ENCODE results near the gene METTL23. TPM values are rescaled to one million over a fixed set of nuclear protein-coding genes. Genes with fewer than 3 reads are reported as not detected.
"Not testable (repeated sequence)": the region's sequence is repeated elsewhere in the genome, so short reads cannot be mapped to it uniquely, and the experiment has no call there.

The METTL23 gene
- total RNA-seq, 2 experiments from 2014 or later: 33.0 to 35.7 TPM

DNA sequence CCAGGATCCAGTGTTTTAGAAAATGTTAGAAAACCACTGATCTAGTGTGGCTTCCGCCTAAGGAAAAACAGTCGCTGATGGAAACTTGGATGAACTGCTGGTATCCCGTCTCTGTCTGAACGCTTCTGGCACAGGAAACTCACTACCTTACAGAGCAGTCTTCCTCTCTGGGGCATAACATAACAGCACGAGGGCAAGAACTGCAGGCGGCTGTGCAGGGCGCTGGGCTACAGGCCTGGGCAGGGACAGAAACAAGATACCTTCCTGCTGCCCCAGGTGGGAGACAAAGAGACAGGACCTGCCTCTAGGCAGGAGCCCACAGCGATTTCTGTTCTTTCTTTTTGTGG lies 26.4 kb upstream of the METTL23 start:
- ChIA-PET POLR2A (no interaction called here), CTCF (no interaction called here)
- Mint-ChIP-seq H3K27me3 (no peaks in the 10 kb centered on the region), H3K4me1 (peaks cover 27% of the 10 kb centered on the region), H3K9me3 (no peaks in the 10 kb centered on the region), H3K36me3 (ENCODE audit: low read depth) (no peaks in the 10 kb centered on the region), H3K4me3 (no peak overlapping the region), H3K27ac (no peak overlapping the region)
- DNase-seq: no peak

GRCh38 chr17:76700617-76701470 lies 25.8 kb upstream of the METTL23 start:
- CTCF ChIA-PET: no interaction called here
- H3K9me3 Mint-ChIP-seq: no peaks in the 10 kb centered on the region
- POLR2A ChIA-PET: no interaction called here
- H3K4me3 Mint-ChIP-seq: no peak overlapping the region
- peaks cover 21% of the 10 kb centered on the region for H3K4me1 Mint-ChIP-seq
- DNase-seq: no peak
- no peak overlapping the region for H3K27ac Mint-ChIP-seq
- no peaks in the 10 kb centered on the region for H3K27me3 Mint-ChIP-seq
- peaks cover 3% of the 10 kb centered on the region for H3K36me3 Mint-ChIP-seq (ENCODE audit: low read depth)

GRCh38 chr17:76701471-76701967 lies 25.1 kb upstream of the METTL23 start:
- Mint-ChIP-seq H3K4me1 (peaks cover 15% of the 10 kb centered on the region), H3K36me3 (ENCODE audit: low read depth) (peaks cover 3% of the 10 kb centered on the region), H3K4me3 (no peak overlapping the region), H3K27me3 (no peaks in the 10 kb centered on the region), H3K9me3 (no peaks in the 10 kb centered on the region), H3K27ac (no peak overlapping the region)
- ChIA-PET POLR2A (no interaction called here), CTCF (interaction anchor here (1.0 kb wide), 1 partner anchor 16 kb away, joined by 3 read pairs; no protein-coding TSS in a partner anchor)
- DNase-seq: no peak

DNA sequence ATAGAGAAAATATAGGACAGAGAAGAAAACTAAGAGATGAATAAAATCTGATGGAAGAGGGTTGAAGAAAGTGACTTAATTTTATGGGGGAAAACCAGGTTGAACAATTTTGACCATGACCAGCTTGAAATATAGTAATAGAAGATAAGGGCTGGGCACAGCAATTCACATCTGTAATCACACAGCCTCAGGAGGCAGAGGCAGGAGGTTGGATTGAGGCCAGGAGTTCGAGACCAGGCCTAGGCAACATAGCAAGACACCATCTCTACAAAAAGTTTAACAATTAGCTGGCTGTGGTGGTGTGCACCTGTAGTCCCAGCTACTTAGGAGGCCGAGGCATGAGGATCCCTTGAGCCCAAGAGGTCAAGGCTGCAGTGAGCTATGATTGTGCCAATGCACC lies 24.6 kb upstream of the METTL23 start:
- DNase-seq: no peak
- Mint-ChIP-seq H3K27ac (no peak overlapping the region), H3K27me3 (no peaks in the 10 kb centered on the region), H3K4me3 (no peak overlapping the region), H3K4me1 (peaks cover 10% of the 10 kb centered on the region), H3K9me3 (no peaks in the 10 kb centered on the region), H3K36me3 (ENCODE audit: low read depth) (peaks cover 3% of the 10 kb centered on the region)
- ChIA-PET POLR2A (no interaction called here), CTCF (interaction anchor here (1.0 kb wide), 1 partner anchor 16 kb away, joined by 3 read pairs; no protein-coding TSS in a partner anchor)

DNA sequence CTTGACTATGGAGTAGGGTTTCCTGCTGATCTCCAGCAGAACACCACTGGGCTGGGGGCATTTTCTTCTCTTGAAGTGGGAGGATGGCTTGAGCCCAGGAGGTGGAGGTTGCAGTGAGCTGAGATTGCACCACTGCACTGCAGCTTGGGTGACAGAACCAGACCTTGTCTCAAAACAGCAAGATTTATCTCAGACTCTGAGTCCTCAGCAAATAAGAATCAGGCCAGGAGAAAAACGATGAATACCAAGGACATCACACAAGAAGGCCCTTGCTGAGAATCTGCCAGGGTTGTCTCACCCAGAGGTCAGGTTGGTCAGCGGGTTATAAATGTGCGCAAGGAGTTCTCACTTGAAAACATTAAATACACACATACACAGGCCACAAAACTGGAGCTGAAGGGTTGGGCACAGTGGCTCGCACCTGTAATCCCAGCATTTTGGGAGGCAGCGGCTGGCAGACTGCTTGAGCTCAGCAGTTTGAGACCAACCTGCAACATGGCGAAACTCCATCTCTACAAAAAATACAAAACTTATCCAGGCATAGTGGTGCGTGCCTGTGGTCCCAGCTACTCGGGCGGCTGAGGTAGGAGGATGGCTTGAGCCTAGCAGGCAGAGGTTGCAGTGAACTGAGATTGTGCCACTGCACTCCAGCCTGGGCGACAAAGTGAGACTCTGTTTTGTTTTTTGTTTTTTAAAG lies 23.6 kb upstream of the METTL23 start:
- H3K36me3 Mint-ChIP-seq (ENCODE audit: low read depth): peaks cover 3% of the 10 kb centered on the region
- no peak overlapping the region for H3K27ac Mint-ChIP-seq
- CTCF ChIA-PET: interaction anchor here (1.0 to 2.7 kb wide), 2 partner anchors 11 to 17 kb away, joined by 3 to 13 read pairs; no protein-coding TSS in a partner anchor
- POLR2A ChIA-PET: no interaction called here
- H3K4me1 Mint-ChIP-seq: peaks cover 3% of the 10 kb centered on the region
- H3K27me3 Mint-ChIP-seq: no peaks in the 10 kb centered on the region
- H3K4me3 Mint-ChIP-seq: no peak overlapping the region
- no peak for DNase-seq
- no peaks in the 10 kb centered on the region for H3K9me3 Mint-ChIP-seq

DNA sequence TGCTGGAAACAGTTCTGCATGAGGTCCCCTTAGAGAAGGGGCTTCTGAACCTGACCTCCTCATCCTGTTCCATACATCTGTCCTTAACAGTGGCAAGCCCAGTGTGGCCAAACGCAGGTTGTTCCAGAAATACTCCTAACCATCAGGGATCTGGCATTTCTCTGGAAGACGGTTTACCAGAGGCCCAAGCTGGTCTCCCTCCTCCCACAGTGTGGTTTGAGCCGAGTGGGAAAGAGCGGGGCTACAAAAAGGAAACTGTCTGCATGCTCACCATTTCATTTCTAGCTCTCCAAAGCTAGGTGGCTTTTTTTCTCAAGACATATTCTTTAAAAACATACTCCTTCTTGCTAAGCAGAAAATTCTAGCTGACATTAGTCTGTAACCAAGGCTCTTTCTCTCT lies 21.8 kb upstream of the METTL23 start:
- Mint-ChIP-seq H3K9me3 (no peaks in the 10 kb centered on the region), H3K4me3 (no peak overlapping the region), H3K4me1 (peaks cover 6% of the 10 kb centered on the region), H3K36me3 (ENCODE audit: low read depth) (peaks cover 3% of the 10 kb centered on the region), H3K27me3 (peaks cover 1% of the 10 kb centered on the region), H3K27ac (no peak overlapping the region)
- no peak for DNase-seq
- ChIA-PET CTCF (interaction anchor here (2.7 kb wide), 1 partner anchor 9 kb away, joined by 13 read pairs; no protein-coding TSS in a partner anchor), POLR2A (no interaction called here)

DNA sequence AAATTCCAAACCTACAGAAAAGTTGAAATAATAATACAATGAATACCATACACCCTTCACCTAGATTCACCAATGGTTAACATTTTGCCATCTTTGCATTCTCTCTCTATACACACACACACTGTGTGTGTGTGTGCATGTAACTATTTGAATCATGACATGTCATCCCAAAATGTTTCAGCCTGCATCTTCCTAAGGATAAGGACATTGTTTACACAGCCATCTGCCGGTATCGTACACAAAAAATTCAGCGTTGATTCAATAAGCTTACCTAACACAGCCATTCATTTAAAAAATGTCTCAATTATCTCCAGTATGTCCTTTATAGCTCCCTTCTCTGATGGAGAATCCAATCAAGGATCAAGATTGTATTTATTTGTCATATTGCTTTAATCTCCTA lies 19.8 kb upstream of the METTL23 start:
- no peaks in the 10 kb centered on the region for H3K9me3 Mint-ChIP-seq
- H3K4me1 Mint-ChIP-seq: peaks cover 16% of the 10 kb centered on the region
- POLR2A ChIA-PET: no interaction called here
- no peak overlapping the region for H3K27ac Mint-ChIP-seq
- H3K36me3 Mint-ChIP-seq (ENCODE audit: low read depth): peaks cover 3% of the 10 kb centered on the region
- H3K4me3 Mint-ChIP-seq: no peak overlapping the region
- H3K27me3 Mint-ChIP-seq: peaks cover 1% of the 10 kb centered on the region
- DNase-seq: no peak
- CTCF ChIA-PET: interaction anchor here (0.6 kb wide), 1 partner anchor 13 kb away, joined by 3 read pairs; no protein-coding TSS in a partner anchor

DNA sequence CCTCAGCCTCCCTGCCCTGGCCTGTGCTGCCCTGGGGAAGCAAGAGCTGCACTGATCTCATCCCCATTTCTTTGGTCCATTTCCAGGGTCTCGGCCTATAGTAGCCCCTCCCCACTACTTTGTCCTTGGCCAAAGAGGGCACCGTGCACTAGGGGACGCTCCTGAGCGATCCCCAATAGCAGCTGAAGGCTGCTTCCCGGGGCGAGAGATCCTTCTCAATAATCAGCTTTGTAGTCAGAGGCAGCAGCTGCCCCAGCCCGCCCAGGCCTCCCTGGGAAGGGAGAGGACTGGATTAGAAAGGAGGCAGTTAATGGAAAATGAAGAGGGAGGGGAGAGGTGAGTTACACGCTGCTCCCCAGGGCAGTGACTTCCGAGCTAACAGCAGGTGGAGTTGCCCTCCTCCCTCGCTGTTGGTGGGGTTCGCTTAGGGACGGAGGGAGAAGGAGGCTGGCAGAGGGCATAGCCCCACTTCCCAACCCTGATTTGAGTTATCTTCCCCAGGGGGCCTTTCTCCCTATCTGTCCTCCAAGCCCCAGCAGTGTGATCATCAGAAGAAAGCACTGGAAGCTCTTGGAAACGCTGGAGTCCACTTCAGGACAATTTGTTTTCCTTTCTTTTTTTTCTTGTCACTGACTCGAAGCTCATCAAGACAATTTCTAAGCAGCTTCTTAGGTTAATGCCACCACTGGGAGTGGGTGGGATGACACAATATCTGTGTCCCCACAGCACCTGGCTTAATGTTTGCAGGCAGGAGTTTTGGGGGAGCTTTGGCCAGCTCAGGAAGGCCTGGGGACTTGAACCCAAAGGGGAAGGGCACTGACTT lies 18.4 kb upstream of the METTL23 start:
- Mint-ChIP-seq H3K4me3 (peak overlapping the region; percentile 68), H3K9me3 (no peaks in the 10 kb centered on the region), H3K4me1 (peaks cover 22% of the 10 kb centered on the region), H3K36me3 (ENCODE audit: low read depth) (peaks cover 3% of the 10 kb centered on the region), H3K27me3 (peaks cover 1% of the 10 kb centered on the region), H3K27ac (no peak overlapping the region)
- DNase-seq: no peak
- CTCF ChIA-PET: interaction anchor here (1.1 to 1.8 kb wide), 3 partner anchors 10 to 185 kb away, joined by 3 to 4 read pairs (median 4); no protein-coding TSS in a partner anchor
- POLR2A ChIA-PET: no interaction called here

- POLR2A ChIA-PET: no interaction called here
- Mint-ChIP-seq H3K36me3 (ENCODE audit: low read depth) (peaks cover 9% of the 10 kb centered on the region), H3K4me1 (peaks cover 33% of the 10 kb centered on the region), H3K27ac (peak overlapping the region; percentile 36), H3K9me3 (no peaks in the 10 kb centered on the region), H3K27me3 (peaks cover 1% of the 10 kb centered on the region), H3K4me3 (peak overlapping the region; percentile 68)
- CTCF ChIA-PET: interaction anchor here (1.4 to 1.8 kb wide), 2 partner anchors 16 to 186 kb away, joined by 3 to 4 read pairs; no protein-coding TSS in a partner anchor
- no peak for DNase-seq
Measured at GRCh38 chr17:76709077-76709950, 17.3 kb upstream of the METTL23 start.

DNA sequence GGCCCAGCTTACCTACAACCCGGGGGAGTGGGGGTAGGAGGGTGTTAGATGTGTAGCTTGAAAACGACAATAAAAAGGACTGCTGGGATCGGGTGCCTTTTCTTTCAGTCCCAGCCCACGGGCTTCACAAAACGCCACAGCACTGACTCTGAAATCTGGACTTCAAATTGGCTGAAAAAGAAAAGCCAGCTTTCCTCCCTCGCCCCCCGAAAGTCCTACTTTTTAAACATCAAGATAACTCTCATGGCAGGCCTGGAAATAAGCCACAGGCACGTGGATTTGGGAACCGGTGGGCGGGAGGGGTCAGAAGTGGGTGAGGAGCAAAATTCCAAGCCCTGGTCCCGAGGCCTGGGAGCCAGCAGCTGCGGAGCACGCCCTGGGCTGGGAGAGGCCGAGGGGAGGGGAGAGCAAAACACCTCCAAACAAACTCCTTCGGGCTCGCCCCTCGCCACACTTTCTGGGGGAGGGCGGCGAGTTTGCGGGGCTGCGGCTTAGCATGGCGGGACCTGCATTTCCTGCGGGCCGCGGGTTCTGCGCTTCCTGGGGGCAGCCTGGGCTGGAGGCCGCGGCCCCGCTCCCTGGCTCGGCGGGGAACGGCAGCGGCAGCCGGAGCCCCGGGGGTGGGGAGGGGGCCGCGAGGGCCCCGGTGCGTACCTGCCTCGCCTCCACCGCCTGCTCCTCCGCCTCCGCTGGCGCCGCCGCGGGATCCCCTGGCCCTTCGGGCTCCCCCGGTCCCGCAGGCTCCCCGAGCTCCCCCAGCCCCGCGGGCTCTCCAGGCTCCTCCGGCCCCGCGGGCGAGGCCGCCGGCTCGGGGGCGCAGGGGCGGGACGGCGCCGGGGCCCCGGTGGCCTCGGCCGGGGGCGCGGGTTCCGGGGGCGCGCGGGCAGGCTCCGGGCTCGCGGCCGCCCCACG lies 16.4 kb upstream of the METTL23 start:
- Mint-ChIP-seq H3K4me3 (peak overlapping the region; percentile 68), H3K4me1 (peaks cover 40% of the 10 kb centered on the region), H3K36me3 (ENCODE audit: low read depth) (peaks cover 16% of the 10 kb centered on the region)
- H3K27me3 Mint-ChIP-seq, H3K9me3 Mint-ChIP-seq, POLR2A ChIA-PET, CTCF ChIA-PET, H3K27ac Mint-ChIP-seq: not testable (repeated sequence)
- DNase-seq: peak; percentile 23

DNA sequence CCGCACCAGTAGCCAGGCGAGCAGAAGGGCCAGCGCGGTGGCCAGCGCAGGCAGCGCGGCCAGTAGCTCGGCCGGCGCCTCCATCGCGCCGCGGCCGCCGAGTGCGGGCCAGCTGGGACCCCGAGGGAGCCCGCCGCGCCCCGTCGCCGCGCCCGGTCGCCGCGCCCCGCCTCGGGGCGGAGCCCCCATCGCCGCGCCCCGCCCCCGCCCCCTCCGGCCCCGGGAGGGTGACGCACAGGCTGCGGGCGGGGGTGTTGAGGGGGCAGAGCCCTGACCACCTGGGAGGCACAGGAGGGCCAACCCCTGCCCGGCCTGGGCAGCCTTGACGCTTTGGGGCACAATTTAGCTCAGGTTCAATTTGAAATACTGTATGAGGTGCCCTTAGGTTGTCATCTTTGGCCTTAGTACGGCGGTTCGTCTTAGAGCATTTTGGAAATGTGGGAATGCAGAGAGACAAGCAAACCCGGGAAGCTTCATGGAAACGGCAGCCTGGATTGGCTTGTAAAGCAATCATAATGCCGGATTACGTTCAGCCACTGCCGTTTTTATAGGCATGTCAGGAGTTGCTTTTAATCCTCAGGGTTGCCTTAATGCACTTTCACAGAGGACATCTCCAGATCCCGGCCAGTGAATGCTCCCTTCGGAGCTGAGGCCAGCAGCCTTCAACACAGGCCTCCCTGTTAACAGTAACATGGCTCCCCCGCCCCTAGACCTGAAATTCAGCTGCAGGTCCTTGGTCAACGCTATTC lies 15.6 kb upstream of the METTL23 start, which contains the start of gene MXRA7:
Gene MXRA7, minus strand, starts transcription at position 103 of the 749 bp plus-strand sequence. Its CDS starts 19 bp downstream, at position 84.
- peak; percentile 56 for DNase-seq
- peaks cover 48% of the 10 kb centered on the region for H3K4me1 Mint-ChIP-seq

More for the DNA sequence above, 15.6 kb upstream of the METTL23 start, which contains the start of gene MXRA7:
- ChIA-PET CTCF (interaction anchor here (3.9 kb wide), 1 partner anchor 17 kb away, joined by 16 read pairs; no protein-coding TSS in a partner anchor), POLR2A (no interaction called here)
- Mint-ChIP-seq H3K9me3 (no peaks in the 10 kb centered on the region), H3K27ac (no peak within 1 kb of the TSS), H3K27me3 (peaks cover 1% of the 10 kb centered on the region), H3K36me3 (ENCODE audit: low read depth) (peaks cover 19% of the 10 kb centered on the region), H3K4me3 (peak within 1 kb of the TSS; percentile 71)
